Stimulated activated naive CD8-positive, alpha-beta T cell treated with anti-CD3 and anti-CD28 coated beads, Interleukin-15, Interleukin-2, amounts not matched to agents 100 U/mL and 50 U/mL, for 24 hours (primary cell): Measurements from ENCODE around the gene CARS2.
A peak's percentile ranks its signal among the peaks of the same experiment; 100 is the strongest.
"Not testable (repeated sequence)": the region's sequence is repeated elsewhere in the genome, so short reads cannot be mapped to it uniquely, and the experiment has no call there.

Experiments used
- ATAC-seq: fragments of 150-1000 bp; cut with Tn5 transposase; one replicate; pipeline ENCODE4 v1.10.0; 2021
- DNase-seq: peaks from one replicate; pipeline ENCODE4 v3.0.0; 2021

Gene CARS2

GRCh38 chr13:110682746-110683145 is 23.2 kb downstream of the CARS2 start:
- DNase-seq (no peak), ATAC-seq (no peak)

GRCh38 chr13:110681868-110682550 is 23.9 kb downstream of the CARS2 start:
- ATAC-seq (no peak), DNase-seq (no peak)

GRCh38 chr13:110680852-110681251 is 25.1 kb downstream of the CARS2 start:
- ATAC-seq = no peak
- peak; percentile 13 for DNase-seq

- DNase-seq = peak; percentile 14
- ATAC-seq = peak; percentile 38
Measured at GRCh38 chr13:110677731-110678545, 28.0 kb downstream of the CARS2 start.

GRCh38 chr13:110676595-110677587 is 29.0 kb downstream of the CARS2 start:
- peak; percentile 68 for ATAC-seq
- peak; percentile 43 for DNase-seq

GRCh38 chr13:110669814-110670213 is 36.1 kb downstream of the CARS2 start:
- DNase-seq, ATAC-seq: not testable (repeated sequence)

- DNase-seq = no peak
Measured at GRCh38 chr13:110669036-110669435, 36.9 kb downstream of the CARS2 start.

GRCh38 chr13:110666255-110666533 is 39.7 kb downstream of the CARS2 start:
- DNase-seq = no peak
- ATAC-seq = no peak

More at GRCh38 chr13:110669036-110669435, 36.9 kb downstream of the CARS2 start:
- no peak for ATAC-seq

- ATAC-seq (no peak), DNase-seq (no peak)
Measured at GRCh38 chr13:110665491-110666254, 40.2 kb downstream of the CARS2 start.

GRCh38 chr13:110664673-110665072 is 41.2 kb downstream of the CARS2 start:
- no peak for DNase-seq
- ATAC-seq = no peak

GRCh38 chr13:110664041-110664440 is 41.9 kb downstream of the CARS2 start:
- ATAC-seq = no peak

GRCh38 chr13:110663491-110663890 is 42.4 kb downstream of the CARS2 start:
- no peak for ATAC-seq
- DNase-seq = no peak

More at GRCh38 chr13:110664041-110664440, 41.9 kb downstream of the CARS2 start:
- no peak for DNase-seq

- ATAC-seq = no peak
- DNase-seq = no peak
Measured at GRCh38 chr13:110662777-110663443, 43.0 kb downstream of the CARS2 start.

GRCh38 chr13:110662091-110662490 is 43.8 kb downstream of the CARS2 start:
- ATAC-seq = no peak
- no peak for DNase-seq

- no peak for ATAC-seq
Measured at GRCh38 chr13:110661256-110661655, 44.7 kb downstream of the CARS2 start.

GRCh38 chr13:110658218-110658911 is 47.6 kb downstream of the CARS2 start:
- peak; percentile 39 for ATAC-seq
- DNase-seq = not testable (repeated sequence)

More at GRCh38 chr13:110661256-110661655, 44.7 kb downstream of the CARS2 start:
- no peak for DNase-seq

- no peak for ATAC-seq
Measured at GRCh38 chr13:110657196-110657595, 48.7 kb downstream of the CARS2 start.

GRCh38 chr13:110653851-110654250 is 52.1 kb downstream of the CARS2 start:
- no peak for ATAC-seq
- DNase-seq = no peak

More at GRCh38 chr13:110657196-110657595, 48.7 kb downstream of the CARS2 start:
- DNase-seq = no peak

- ATAC-seq = no peak
- DNase-seq = no peak
Measured at GRCh38 chr13:110653271-110653670, 52.6 kb downstream of the CARS2 start.

GRCh38 chr13:110652764-110653163 is 53.2 kb downstream of the CARS2 start:
- ATAC-seq = no peak
- no peak for DNase-seq
